ENCODE data around the gene NCF4.

NCF4 gene

GRCh38 chr22:36838119-36839030 is 22.4 kb upstream of the NCF4 start:
- no peak for DNase-seq

- DNase-seq: no peak
Observed at GRCh38 chr22:36839356-36840073, 21.3 kb upstream of the NCF4 start.

- DNase-seq: no peak
Observed at GRCh38 chr22:36840106-36840505, 20.7 kb upstream of the NCF4 start.

- no peak for DNase-seq
Observed at GRCh38 chr22:36846271-36846670, 14.5 kb upstream of the NCF4 start.

GRCh38 chr22:36846949-36847348 is 13.9 kb upstream of the NCF4 start:
- DNase-seq: no peak

- no peak for DNase-seq
Observed at GRCh38 chr22:36850056-36850455, 10.8 kb upstream of the NCF4 start.

GRCh38 chr22:36850682-36851081 is 10.1 kb upstream of the NCF4 start:
- DNase-seq: no peak

GRCh38 chr22:36852056-36852973 is 8.5 kb upstream of the NCF4 start:
- DNase-seq: no peak

GRCh38 chr22:36853407-36854099 is 7.3 kb upstream of the NCF4 start:
- no peak for DNase-seq

- DNase-seq: no peak
Observed at GRCh38 chr22:36855478-36855877, 5.3 kb upstream of the NCF4 start.

- DNase-seq: peak; percentile 41
Observed at GRCh38 chr22:36856121-36856791, 4.5 kb upstream of the NCF4 start.

- DNase-seq: no peak
Observed at GRCh38 chr22:36856792-36857135, 4.0 kb upstream of the NCF4 start.

GRCh38 chr22:36858156-36858555 is 2.6 kb upstream of the NCF4 start:
- no peak for DNase-seq

- DNase-seq: no peak
Observed at GRCh38 chr22:36858966-36859365, 1.8 kb upstream of the NCF4 start.

- no peak for DNase-seq
Observed at GRCh38 chr22:36860017-36860416, 789 bp upstream of the NCF4 start.

- no peak for DNase-seq
Observed at GRCh38 chr22:36860438-36860820, 377 bp upstream of the NCF4 start.

GRCh38 chr22:36862251-36863242 is 1.7 kb downstream of the NCF4 start:
- no peak for DNase-seq

- no peak for DNase-seq
Observed at GRCh38 chr22:36863281-36863680, 2.5 kb downstream of the NCF4 start.

- DNase-seq: no peak
Observed at GRCh38 chr22:36863979-36864378, 3.2 kb downstream of the NCF4 start.

GRCh38 chr22:36864454-36865215 is 3.8 kb downstream of the NCF4 start:
- DNase-seq: no peak
